Activated CD4-positive, alpha-beta T cell treated with anti-CD3 and anti-CD28 coated beads, Interleukin-2, amount 50 U/mL, for 16 hours (primary cell): ENCODE measurements around the gene RASGRP4.
"Not testable (repeated sequence)": the region's sequence is repeated elsewhere in the genome, so short reads cannot be mapped to it uniquely, and the experiment has no call there.

Source experiments
- DNase-seq: peaks from one replicate; pipeline ENCODE4 v3.0.0-alpha.2; 2020

Gene RASGRP4

GRCh38 chr19:38412491-38412890 is 13.5 kb downstream of the RASGRP4 start:
- DNase-seq, result no peak

GRCh38 chr19:38411898-38412297 is 14.1 kb downstream of the RASGRP4 start:
- not testable (repeated sequence) for DNase-seq

- DNase-seq, result no peak
Measured at GRCh38 chr19:38411041-38411712, 14.8 kb downstream of the RASGRP4 start.

- not testable (repeated sequence) for DNase-seq
Measured at GRCh38 chr19:38410407-38410806, 15.6 kb downstream of the RASGRP4 start.

- no peak for DNase-seq
Measured at GRCh38 chr19:38409631-38410133, 16.3 kb downstream of the RASGRP4 start.

- no peak for DNase-seq
Measured at GRCh38 chr19:38405276-38405675, 20.7 kb downstream of the RASGRP4 start.

GRCh38 chr19:38404858-38405257 is 21.2 kb downstream of the RASGRP4 start:
- DNase-seq, result no peak

- DNase-seq, result peak; percentile 98
Measured at GRCh38 chr19:38402967-38403674, 22.9 kb downstream of the RASGRP4 start, which contains the start of gene FAM98C. TSS of gene FAM98C (plus strand) at chr19:38403093. CDS start at chr19:38403154, 61 bp downstream.

GRCh38 chr19:38402623-38402966 is 23.4 kb downstream of the RASGRP4 start:
- DNase-seq, result no peak

- no peak for DNase-seq
Measured at GRCh38 chr19:38401148-38401547, 24.9 kb downstream of the RASGRP4 start.

- no peak for DNase-seq
Measured at GRCh38 chr19:38400361-38400760, 25.7 kb downstream of the RASGRP4 start.

- DNase-seq, result no peak
Measured at GRCh38 chr19:38399537-38399936, 26.5 kb downstream of the RASGRP4 start.

GRCh38 chr19:38399081-38399480 is 26.9 kb downstream of the RASGRP4 start:
- no peak for DNase-seq

GRCh38 chr19:38395381-38396114 is 30.5 kb downstream of the RASGRP4 start:
- peak; percentile 56 for DNase-seq

- DNase-seq, result peak; percentile 86
Measured at GRCh38 chr19:38394488-38394887, 31.5 kb downstream of the RASGRP4 start.

- DNase-seq, result no peak
Measured at GRCh38 chr19:38392707-38393308, 33.2 kb downstream of the RASGRP4 start.

- no peak for DNase-seq
Measured at GRCh38 chr19:38391911-38392464, 34.0 kb downstream of the RASGRP4 start.

GRCh38 chr19:38389957-38390924 is 35.8 kb downstream of the RASGRP4 start:
- no peak for DNase-seq

- DNase-seq, result no peak
Measured at GRCh38 chr19:38389101-38389925, 36.7 kb downstream of the RASGRP4 start.

- no peak for DNase-seq
Measured at GRCh38 chr19:38388349-38389100, 37.5 kb downstream of the RASGRP4 start, which contains the start of gene SPRED3. TSS of gene SPRED3 (plus strand) at chr19:38388697. CDS start at chr19:38390303, 1,606 bp downstream.
